IMR-90 (cell line): ENCODE data around the gene ASCL3. TPM values are rescaled to one million over a fixed set of nuclear protein-coding genes. Genes with fewer than 3 reads are reported as not detected.

Source experiments
- ATAC-seq: fragments of 200-7000 bp; cut with Tn5 transposase; 2 replicates; pipeline ENCODE4 v1.9.1; 2020; ENCODE audit warnings: low read depth, mild to moderate bottlenecking, moderate library complexity
- BruUV-seq: library from RNA; stranded (reverse); fragments of 400-500 nt; replicated peaks from 2 replicates; lab custom pipeline; 2021; lab: Mats Ljungman, UMichigan
- CTCF ChIA-PET: fragments of 300-600 bp; formaldehyde crosslinking; extraction: SDS; loops from one replicate; lab custom pipeline; 2021; ENCODE audit warnings: antibody characterized with exemption; lab: Yijun Ruan, JAX
- POLR2A ChIA-PET: fragments of 300-600 bp; sonication (Branson Sonifier 250); formaldehyde crosslinking; loops from one replicate; lab custom pipeline; 2022; ENCODE audit warnings: antibody characterized with exemption; ENCODE audit not compliant: unreplicated experiment; lab: Charles Lee
- DNase-seq: peaks from one replicate; pipeline ENCODE4 v3.0.0; 2013
- H2AFZ ChIP-seq: replicated peaks from 2 replicates; pipeline ENCODE3; 2013; ENCODE audit warnings: low read length, mild to moderate bottlenecking; ENCODE audit not compliant: poor library complexity
- H2AK5ac ChIP-seq: 2 replicates; pipeline ENCODE4 v1.6.1; 2013; ENCODE audit warnings: low read depth, low read length, inconsistent platforms
- H2AK9ac ChIP-seq: replicated peaks from 2 replicates; pipeline ENCODE3; 2013; ENCODE audit warnings: mild to moderate bottlenecking, low read depth, low read length, moderate library complexity; ENCODE audit not compliant: poor library complexity
- H2BK120ac ChIP-seq: 2 replicates; pipeline ENCODE4 v1.6.1; 2013; ENCODE audit warnings: low read depth, low read length, inconsistent platforms
- H2BK15ac ChIP-seq: 3 replicates; pipeline ENCODE4 v1.6.1; 2013; ENCODE audit warnings: low read depth, low read length, inconsistent platforms
- H2BK20ac ChIP-seq: 2 replicates; pipeline ENCODE4 v1.6.1; 2013; ENCODE audit warnings: low read depth, mild to moderate bottlenecking, inconsistent platforms, low read length, moderate library complexity
- H2BK5ac ChIP-seq: 2 replicates; pipeline ENCODE4 v1.6.1; 2013; ENCODE audit warnings: mild to moderate bottlenecking, low read depth, low read length, inconsistent platforms; ENCODE audit not compliant: poor library complexity, severe bottlenecking
- H3K14ac ChIP-seq: replicated peaks from 2 replicates; pipeline ENCODE4 v1.6.1; 2013; ENCODE audit warnings: low read depth, low read length, inconsistent platforms
- H3K18ac ChIP-seq: 2 replicates; pipeline ENCODE4 v1.6.1; 2013; ENCODE audit warnings: low read depth, low read length, control low read depth
- H3K23ac ChIP-seq: 2 replicates; pipeline ENCODE4 v1.6.1; 2013; ENCODE audit warnings: low read depth, low read length, inconsistent platforms
- H3K27ac ChIP-seq: 2 replicates; pipeline ENCODE4 v1.5.1; 2013; ENCODE audit warnings: mild to moderate bottlenecking, control low read depth, low read length; ENCODE audit not compliant: insufficient read depth
- H3K27me3 ChIP-seq: 2 replicates; pipeline ENCODE4 v1.6.1; 2013; ENCODE audit warnings: low read length; ENCODE audit not compliant: control insufficient read depth, insufficient read depth
- H3K36me3 ChIP-seq: 2 replicates; pipeline ENCODE4 v1.6.1; 2013; ENCODE audit warnings: low read length, mixed read lengths; ENCODE audit not compliant: control insufficient read depth, insufficient read depth
- H3K4ac ChIP-seq: 2 replicates; pipeline ENCODE4 v1.6.1; 2013; ENCODE audit warnings: low read depth, low read length, inconsistent platforms
- H3K4me1 ChIP-seq: 2 replicates; pipeline ENCODE4 v1.6.1; 2013; ENCODE audit warnings: low read length, mixed read lengths; ENCODE audit not compliant: control insufficient read depth, insufficient read depth
- H3K4me2 ChIP-seq: 2 replicates; pipeline ENCODE4 v1.6.1; 2013; ENCODE audit warnings: low read depth, mild to moderate bottlenecking, control low read depth, low read length, moderate library complexity
- H3K4me3 ChIP-seq: 2 replicates; pipeline ENCODE4 v1.5.1; 2013; ENCODE audit warnings: low read depth, mild to moderate bottlenecking, control low read depth, low read length, moderate library complexity; ENCODE audit not compliant: insufficient read depth
- H3K56ac ChIP-seq: 2 replicates; pipeline ENCODE4 v1.6.1; 2013; ENCODE audit warnings: low read length, inconsistent platforms; ENCODE audit not compliant: insufficient read depth; ENCODE audit errors: extremely low read depth
- H3K79me1 ChIP-seq, 2 experiments: 2 replicates each; pipeline ENCODE4 v1.6.1; 2013; ENCODE audit warnings: low read length in 2 of 2, inconsistent platforms in 1 of 2, low read depth in 1 of 2
- H3K9ac ChIP-seq: 2 replicates; pipeline ENCODE4 v1.6.1; 2013; ENCODE audit warnings: low read depth, low read length, control low read depth
- H3K9me1 ChIP-seq: 2 replicates; pipeline ENCODE4 v1.6.1; 2013; ENCODE audit warnings: low read length, inconsistent platforms; ENCODE audit not compliant: insufficient read depth
- H3K9me3 ChIP-seq: 2 replicates; pipeline ENCODE4 v1.6.1; 2013; ENCODE audit warnings: low read length; ENCODE audit not compliant: control insufficient read depth, insufficient read depth
- H4K20me1 ChIP-seq: 2 replicates; pipeline ENCODE4 v1.6.1; 2013; ENCODE audit warnings: low read length, inconsistent platforms; ENCODE audit not compliant: insufficient read depth
- H4K5ac ChIP-seq: 2 replicates; pipeline ENCODE4 v1.6.1; 2013; ENCODE audit warnings: mild to moderate bottlenecking, low read depth, low read length, control low read depth
- H4K8ac ChIP-seq, 2 experiments: 2 replicates each; pipeline ENCODE4 v1.6.1; 2013; ENCODE audit warnings: low read depth in 2 of 2, low read length in 2 of 2, control low read depth in 1 of 2, inconsistent platforms in 1 of 2
- H4K91ac ChIP-seq: 2 replicates; pipeline ENCODE4 v1.6.1; 2013; ENCODE audit warnings: low read depth, low read length, inconsistent platforms; ENCODE audit not compliant: insufficient read depth
- BHLHE40 ChIP-seq: fragments of 150-350 bp; IDR thresholded peaks from 2 replicates; pipeline ENCODE4 v1.6.1; 2016; ENCODE audit warnings: mild to moderate bottlenecking, low read depth, low read length
- CEBPB ChIP-seq: IDR thresholded peaks from 2 replicates; pipeline ENCODE4 v1.6.1; 2012; ENCODE audit warnings: low read depth, low read length, improper control_type of control experiment
- CTCF ChIP-seq: conservative IDR thresholded peaks from 2 replicates; pipeline ENCODE4 v1.5.1; 2012; ENCODE audit warnings: mild to moderate bottlenecking, low read depth, low read length, improper control_type of control experiment
- MAZ ChIP-seq: IDR thresholded peaks from 2 replicates; pipeline ENCODE4 v1.6.1; 2012; ENCODE audit warnings: low read depth, mild to moderate bottlenecking, low read length, improper control_type of control experiment, moderate library complexity, borderline replicate concordance
- NFE2L2 ChIP-seq: fragments of 150-350 bp; IDR thresholded peaks from 2 replicates; pipeline ENCODE4 v1.6.1; 2016; ENCODE audit warnings: low read depth, mild to moderate bottlenecking, low read length
- RAD21 ChIP-seq: IDR thresholded peaks from 2 replicates; pipeline ENCODE4 v1.6.1; 2012; ENCODE audit warnings: low read length, improper control_type of control experiment
- SMC3 ChIP-seq: fragments of 150-350 bp; IDR thresholded peaks from 2 replicates; pipeline ENCODE4 v1.6.1; 2016; ENCODE audit warnings: low read depth, mild to moderate bottlenecking, antibody characterized with exemption, low read length, moderate library complexity
- WGBS, 2 experiments: methylation state at CpG; one replicate each; pipeline versions ENCODE4 v1.1.5 to v1.1.7; 2013; ENCODE audit warnings: missing lambda C conversion rate in 2 of 2; ENCODE audit not compliant: insufficient read length in 1 of 2; ENCODE audit errors: extremely low coverage in 2 of 2; 5-methylcytosine and 5-hydroxymethylcytosine counted together
- dilution Hi-C: fragments of 300-500 bp; cut with HindIII; formaldehyde crosslinking; loops from one replicate; pipeline ENCODE4 v1.14.3; 2018; ENCODE audit warnings: low sequenced_read_pairs; ENCODE audit not compliant: unreplicated experiment
- in situ Hi-C: fragments of 300-500 bp; cut with MboI; formaldehyde crosslinking; loops from 3 replicates; pipeline ENCODE4 v1.14.3; 2019; ENCODE audit warnings: low sequenced_read_pairs, inconsistent platforms, mixed read lengths
- intact Hi-C: fragments of 100-400 bp; cut with micrococcal nuclease; formaldehyde crosslinking; loops from 2 replicates; pipeline ENCODE4 v1.10.0; 2022
- polyA plus RNA-seq, 3 experiments: library from polyadenylated mRNA; depleted of rRNA; stranded (reverse); fragments of >200 nt; gene quantifications; 2 replicates each; pipeline ENCODE4 v1.2.3, GENCODE V29; 2012; ENCODE audit warnings: low replicate concordance in 1 of 3
- total RNA-seq: library from RNA; depleted of rRNA; stranded (reverse); fragments of >200 nt; gene quantifications from 2 replicates; pipeline ENCODE4 v1.2.3, GENCODE V29; 2012

Gene ASCL3
- total and polyA plus RNA-seq, 2 of the 4 experiments (the other 2 are of a cell fraction), result not detected

GRCh38 chr11:8917157-8917825 is 25.5 kb downstream of the ASCL3 start:
- Histone ChIP-seq H4K8ac (peak overlapping the region; percentile 4 to 92; a peak in 3 of 4 replicates), H2BK20ac (peak overlapping the region; percentile 93), H3K4me2 (peak overlapping the region; percentile 78), H3K4me3 (no peak overlapping the region), H2AFZ (no peak overlapping the region), H3K9ac (peak overlapping the region; percentile 34), H4K5ac (peak overlapping the region; percentile 42), H3K9me1 (peaks cover 16% of the 10 kb centered on the region; the same call in 1 of the 2 replicates), H3K4me1 (peaks cover 20% of the 10 kb centered on the region), H3K4ac (peak overlapping the region; percentile 97), H3K27ac (peak overlapping the region; percentile 93), H4K20me1 (peaks cover 3% of the 10 kb centered on the region; the same call in 1 of the 2 replicates), H3K56ac (peak overlapping the region; percentile 72; the same call in 1 of the 2 replicates), H3K18ac (peak overlapping the region; percentile 78), H2BK120ac (peak overlapping the region; percentile 92), H4K91ac (peak overlapping the region; percentile 89), H2BK15ac (peak overlapping the region; percentile 78; the same call in 2 of the 3 replicates), H3K36me3 (peaks cover 32% of the 10 kb centered on the region), H3K23ac (peak overlapping the region; percentile 90), H3K9me3 (no peaks in the 10 kb centered on the region), H3K27me3 (no peaks in the 10 kb centered on the region), H3K79me1 (peaks cover 35 to 49% of the 10 kb centered on the region in 2 experiments), H2BK5ac (peak overlapping the region; percentile 91), H2AK9ac (peak overlapping the region; percentile 59), H2AK5ac (peak overlapping the region; percentile 88), H3K14ac (peak overlapping the region; percentile 96)
- ATAC-seq (peak; percentile 90), DNase-seq (peak; percentile 93)
- intact Hi-C loops (loop anchor here (1.0 to 10.0 kb wide), 3 partner anchors 18 to 192 kb away; no protein-coding TSS in a partner anchor), dilution Hi-C loops (no loop called here), in situ Hi-C loops (loop anchor here (5.0 kb wide), 1 partner anchor 220 kb away; no protein-coding TSS in a partner anchor)
- no CpG with 5 or more reads among the region's 5 CpGs for WGBS, 2 experiments
- no TSS peak for BruUV-seq
- ChIA-PET POLR2A (no interaction called here), CTCF (interaction anchor here (0.7 to 1.3 kb wide), 3 partner anchors 32 to 220 kb away, joined by 3 to 4 read pairs (median 4); no protein-coding TSS in a partner anchor)
- TF ChIP-seq MAZ (peak; percentile 56; the same call in 1 of the 2 replicates), CTCF (peak; percentile 18; the same call in 1 of the 2 replicates), SMC3 (0 out of 2 replicates have a peak, but pooled peaks have one; percentile 8), BHLHE40 (peak; percentile 38; the same call in 1 of the 2 replicates), RAD21 (no peak), CEBPB (no peak), NFE2L2 (no peak)
